GM19025 (cell line): ENCODE results near the gene ZSCAN10.

Experiments used
- ATAC-seq: cut with Tn5 transposase; IDR thresholded peaks from one replicate; pipeline ENCODE4 v1.9.1; 2021; ENCODE audit warnings: mild to moderate bottlenecking, low read depth, moderate library complexity; ENCODE audit not compliant: unreplicated experiment

ZSCAN10 gene

DNA sequence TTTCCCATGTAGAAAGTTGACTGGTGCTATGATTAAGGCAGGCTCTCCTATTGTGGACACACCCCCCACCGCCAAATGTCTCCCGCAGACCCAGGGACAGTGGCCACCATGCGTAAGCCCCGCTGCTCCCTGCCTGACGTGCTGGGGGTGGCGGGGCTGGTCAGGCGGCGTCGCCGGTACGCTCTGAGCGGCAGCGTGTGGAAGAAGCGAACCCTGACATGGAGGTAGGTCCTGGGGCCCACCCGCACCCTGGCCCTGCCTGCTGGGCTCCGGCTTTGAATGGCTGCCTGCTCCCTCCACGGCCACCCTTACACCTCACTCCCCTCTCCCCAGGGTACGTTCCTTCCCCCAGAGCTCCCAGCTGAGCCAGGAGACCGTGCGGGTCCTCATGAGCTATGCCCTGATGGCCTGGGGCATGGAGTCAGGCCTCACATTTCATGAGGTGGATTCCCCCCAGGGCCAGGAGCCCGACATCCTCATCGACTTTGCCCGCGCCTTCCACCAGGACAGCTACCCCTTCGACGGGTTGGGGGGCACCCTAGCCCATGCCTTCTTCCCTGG, 49.1 kb downstream of the ZSCAN10 start:
- ATAC-seq: no peak

DNA sequence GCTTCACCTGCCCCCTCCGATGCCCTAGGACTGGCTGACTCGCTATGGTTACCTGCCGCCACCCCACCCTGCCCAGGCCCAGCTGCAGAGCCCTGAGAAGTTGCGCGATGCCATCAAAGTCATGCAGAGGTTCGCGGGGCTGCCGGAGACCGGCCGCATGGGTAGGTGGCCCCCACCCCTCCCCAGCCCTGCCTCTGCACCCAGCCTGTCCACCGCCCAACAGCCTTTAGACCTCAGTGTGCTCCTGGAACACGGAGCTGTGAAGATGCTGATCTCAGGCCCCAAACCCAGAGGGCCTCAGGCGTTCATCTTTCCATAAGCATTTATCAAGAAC, 51.7 kb downstream of the ZSCAN10 start:
- no peak for ATAC-seq

DNA sequence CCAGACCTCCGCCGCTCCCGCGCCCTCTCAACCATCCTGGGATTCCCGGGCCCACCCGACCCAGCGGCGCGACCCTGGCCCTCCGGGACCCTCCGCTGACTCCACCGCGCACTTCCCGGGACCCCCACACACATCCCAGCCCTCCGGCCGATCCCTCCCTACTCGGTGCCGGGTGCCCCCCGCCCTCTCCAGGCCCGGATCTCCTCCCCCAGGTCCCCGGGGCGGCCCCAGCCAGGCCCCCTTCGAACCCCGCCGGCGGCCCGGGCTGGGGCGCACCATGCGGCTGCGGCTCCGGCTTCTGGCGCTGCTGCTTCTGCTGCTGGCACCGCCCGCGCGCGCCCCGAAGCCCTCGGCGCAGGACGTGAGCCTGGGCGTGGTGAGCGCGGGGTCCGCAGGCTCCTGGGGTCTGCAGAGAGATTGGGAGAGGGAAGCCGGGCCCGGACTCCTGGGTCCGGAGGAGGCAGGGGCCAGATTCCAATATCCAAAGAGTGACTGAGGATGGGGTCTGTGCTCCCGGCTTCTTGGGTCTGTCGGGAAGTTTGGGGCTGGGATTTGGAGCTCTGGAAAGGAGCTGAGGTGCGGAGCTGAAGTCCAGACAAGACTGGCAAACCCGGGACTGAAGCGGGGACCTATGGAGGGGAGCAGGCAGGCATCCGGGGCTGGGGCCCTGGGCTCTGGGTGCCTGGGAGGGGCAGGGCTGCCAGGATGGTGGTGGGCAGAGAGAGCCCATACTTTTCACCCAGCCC, 52.3 kb downstream of the ZSCAN10 start:
- no peak for ATAC-seq

DNA sequence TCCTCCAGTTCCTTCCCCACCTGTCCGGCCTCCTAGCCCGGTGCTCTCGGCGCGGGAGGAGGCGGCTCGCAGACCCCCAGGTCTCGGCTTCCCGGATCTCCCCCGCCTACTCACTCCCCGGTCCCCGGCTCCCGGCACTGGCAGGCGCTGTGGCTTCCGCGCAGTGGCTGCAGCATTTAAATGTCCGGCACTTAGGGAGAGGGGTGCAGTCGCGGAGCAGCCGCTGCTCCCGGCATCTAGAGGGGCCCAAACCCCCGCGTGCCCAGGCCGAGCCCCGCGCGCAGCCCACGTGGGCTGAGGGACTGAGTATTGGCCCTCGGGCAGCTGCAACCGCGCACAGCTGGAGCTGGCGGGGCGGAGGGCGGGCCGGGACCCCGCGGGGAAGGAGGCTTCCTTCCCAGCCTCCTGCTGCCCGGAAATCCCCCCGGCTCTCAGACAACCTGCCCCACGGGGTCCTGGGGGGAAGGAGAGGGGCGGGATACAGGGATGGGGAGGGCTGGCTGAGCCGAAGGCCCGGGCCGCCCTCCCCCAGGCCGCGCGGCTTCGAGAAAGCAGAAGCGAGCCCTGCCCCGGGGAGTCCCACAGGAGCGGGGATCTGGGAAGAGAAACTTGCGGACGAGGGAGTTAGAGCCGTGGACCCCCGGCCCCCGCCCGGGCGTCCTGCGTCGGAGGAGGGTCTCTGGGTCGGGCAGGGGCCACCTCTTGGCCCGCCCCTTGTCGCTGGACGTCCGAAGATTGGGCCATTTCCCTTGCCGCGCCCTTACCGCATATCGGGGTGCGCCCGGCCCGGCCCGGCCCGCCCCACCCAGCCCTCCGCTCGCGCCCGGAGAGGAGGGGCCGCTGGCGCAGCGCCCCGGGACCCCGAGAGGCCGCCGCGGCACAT, 53.1 kb downstream of the ZSCAN10 start, which contains the start of gene MMP25:
Gene MMP25, plus strand, starts transcription at position 804 of the 883 bp plus-strand sequence. CDS start 357 bp downstream, outside the sequence.
- no peak for ATAC-seq

DNA sequence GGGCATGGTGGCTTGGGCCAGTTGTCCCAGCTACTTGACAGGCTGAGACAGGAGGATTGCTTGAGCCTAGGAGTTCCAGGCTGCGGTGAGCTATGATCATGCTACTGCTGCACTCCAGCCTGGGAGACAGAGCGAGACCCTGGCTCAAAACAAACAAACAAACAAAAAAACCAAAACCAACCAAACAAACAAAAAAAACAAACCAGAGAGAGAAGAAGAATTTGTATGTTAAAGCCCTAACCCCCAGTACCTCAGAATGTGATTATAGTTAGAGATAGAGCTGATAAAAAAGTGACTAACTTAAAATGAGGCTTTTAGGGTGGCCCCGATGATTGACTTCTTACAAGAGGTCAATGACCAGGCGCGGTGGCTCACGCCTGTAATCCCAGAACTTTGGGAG, 54.4 kb downstream of the ZSCAN10 start:
- ATAC-seq: no peak

DNA sequence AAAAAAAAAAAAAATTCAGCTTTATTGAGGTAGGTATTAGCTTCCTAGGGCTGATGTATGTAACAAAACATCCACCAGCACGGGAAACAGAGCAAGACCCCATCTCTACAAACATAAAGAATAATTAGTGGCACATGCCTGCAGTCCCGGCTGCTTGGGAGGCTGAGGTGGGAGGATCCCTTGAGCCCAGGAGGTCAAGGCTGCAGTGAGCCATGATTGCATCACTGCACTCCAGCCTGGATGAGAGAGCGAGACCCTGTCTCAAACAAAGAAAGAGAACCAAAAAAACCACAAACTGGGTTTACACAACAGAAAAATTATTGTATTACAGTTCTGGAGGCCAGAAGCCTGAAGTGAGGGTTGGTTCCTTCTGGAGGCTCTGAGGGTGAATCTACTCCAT, 56.7 kb downstream of the ZSCAN10 start:
- ATAC-seq: no peak

DNA sequence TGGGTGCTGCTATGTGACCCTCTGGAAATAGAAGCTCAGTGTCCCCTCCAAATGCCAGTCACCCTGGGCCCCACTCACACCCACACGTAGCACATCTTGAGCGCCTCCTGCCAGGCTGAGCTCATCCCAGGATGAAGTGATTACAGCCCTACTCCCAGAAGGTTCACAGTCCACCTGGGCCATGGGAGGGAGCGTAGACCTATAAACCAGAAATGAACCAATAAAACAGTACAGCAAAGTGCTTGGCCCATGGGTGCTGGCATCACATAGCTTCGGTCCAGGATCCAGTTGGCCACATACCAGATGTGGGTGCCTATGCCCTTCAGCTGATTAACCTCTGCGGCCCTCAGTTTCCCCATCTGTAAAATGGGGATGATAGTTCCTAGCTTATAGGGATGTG, 60.2 kb downstream of the ZSCAN10 start:
- ATAC-seq: no peak
